DND-41 (cell line): ENCODE measurements around the gene PIGO.

Experiments used
- CTCF ChIP-seq: IDR thresholded peaks from 2 replicates; pipeline ENCODE4 v1.5.1; 2012; ENCODE audit warnings: borderline replicate concordance, low read length, moderate library complexity, mild to moderate bottlenecking; ENCODE audit not compliant: poor library complexity, severe bottlenecking; ENCODE audit errors: extremely low read depth
- EZH2 ChIP-seq: IDR thresholded peaks from 3 replicates; pipeline ENCODE4 v1.6.1; 2012; ENCODE audit warnings: borderline replicate concordance, low read depth, mild to moderate bottlenecking, moderate library complexity, low read length, inconsistent platforms; ENCODE audit not compliant: severe bottlenecking

GRCh38 chr9:35110327-35110761 is 14.0 kb upstream of the PIGO start:
- TF ChIP-seq CTCF (no peak), EZH2 (no peak)
